Neural progenitor cell (in vitro differentiated cells): ENCODE measurements around the gene SRSF12. TPM values are rescaled to one million over a fixed set of nuclear protein-coding genes. Genes with fewer than 3 reads are reported as not detected.
"Not testable (repeated sequence)": the region's sequence is repeated elsewhere in the genome, so short reads cannot be mapped to it uniquely, and the experiment has no call there.

Experiments
- DNase-seq: peaks from one replicate; pipeline ENCODE4 v3.0.0-alpha.2; 2016; ENCODE audit warnings: low spot score
- H2AFZ ChIP-seq: fragments of 200-600 bp; sonication (generic); replicated peaks from 2 replicates; pipeline ENCODE4 v1.6.1; 2016; ENCODE audit warnings: antibody characterized with exemption
- H3F3A ChIP-seq: fragments of 200-600 bp; sonication (generic); 2 replicates; pipeline ENCODE4 v1.6.1; 2016; ENCODE audit warnings: antibody characterized with exemption, low read depth
- H3K27ac ChIP-seq: fragments of 200-600 bp; sonication (generic); 2 replicates; pipeline ENCODE4 v1.5.1; 2016; ENCODE audit warnings: mild to moderate bottlenecking
- H3K27me3 ChIP-seq: fragments of 200-600 bp; sonication (generic); 2 replicates; pipeline ENCODE4 v1.6.1; 2016; ENCODE audit warnings: mild to moderate bottlenecking, moderate library complexity
- H3K36me3 ChIP-seq: fragments of 200-600 bp; sonication (generic); 2 replicates; pipeline ENCODE4 v1.5.1; 2016
- H3K4me1 ChIP-seq: fragments of 200-600 bp; sonication (generic); 2 replicates; pipeline ENCODE4 v1.6.1; 2016; ENCODE audit warnings: mixed run types
- H3K4me2 ChIP-seq: fragments of 200-600 bp; sonication (generic); 2 replicates; pipeline ENCODE4 v1.6.1; 2016
- H3K4me3 ChIP-seq: fragments of 200-600 bp; sonication (generic); 2 replicates; pipeline ENCODE4 v1.5.1; 2016
- H3K79me2 ChIP-seq: fragments of 200-600 bp; sonication (generic); 2 replicates; pipeline ENCODE4 v1.6.1; 2016; ENCODE audit warnings: low read depth
- H3K9ac ChIP-seq: fragments of 200-600 bp; sonication (generic); 2 replicates; pipeline ENCODE4 v1.6.1; 2016
- H3K9me3 ChIP-seq: fragments of 200-600 bp; sonication (generic); 2 replicates; pipeline ENCODE4 v1.5.1; 2016; ENCODE audit warnings: low read depth
- H4K20me1 ChIP-seq: fragments of 200-600 bp; sonication (generic); 2 replicates; pipeline ENCODE4 v1.6.1; 2016; ENCODE audit warnings: low read depth
- H3K27ac Mint-ChIP-seq: 3 replicates; pipeline ENCODE4 v1.8.0; 2021; ENCODE audit warnings: mixed read lengths
- H3K27me3 Mint-ChIP-seq: 2 replicates; pipeline ENCODE4 v1.8.0; 2022; ENCODE audit warnings: low read depth, mild to moderate bottlenecking, inconsistent platforms, moderate library complexity, mixed read lengths; ENCODE audit not compliant: insufficient read depth
- H3K36me3 Mint-ChIP-seq: 3 replicates; pipeline ENCODE4 v1.8.0; 2021; ENCODE audit warnings: mixed read lengths
- H3K4me1 Mint-ChIP-seq: 3 replicates; pipeline ENCODE4 v1.8.0; 2021; ENCODE audit warnings: mixed read lengths
- H3K4me3 Mint-ChIP-seq: 3 replicates; pipeline ENCODE4 v1.8.0; 2021; ENCODE audit warnings: mild to moderate bottlenecking, moderate library complexity, mixed read lengths
- H3K9me3 Mint-ChIP-seq: 3 replicates; pipeline ENCODE4 v1.8.0; 2020; ENCODE audit warnings: mixed read lengths
- CTCF ChIP-seq: fragments of 200-600 bp; sonication (generic); IDR thresholded peaks from 2 replicates; pipeline ENCODE4 v1.5.1; 2017; ENCODE audit warnings: antibody characterized with exemption, mild to moderate bottlenecking
- EZH2 ChIP-seq: fragments of 200-600 bp; sonication (generic); IDR thresholded peaks from 2 replicates; pipeline ENCODE4 v1.6.1; 2017; ENCODE audit warnings: antibody characterized with exemption, mild to moderate bottlenecking, moderate library complexity
- EZH2phosphoT487 ChIP-seq: fragments of 200-600 bp; sonication (generic); IDR thresholded peaks from 2 replicates; pipeline ENCODE4 v1.6.1; 2017; ENCODE audit warnings: antibody characterized with exemption
- total RNA-seq: library from RNA; depleted of rRNA; stranded (reverse); fragments of >200 nt; gene quantifications from 2 replicates; pipeline ENCODE4 v1.2.3, GENCODE V29; 2015; ENCODE audit warnings: low replicate concordance

The SRSF12 gene
- total RNA-seq, 1 donor from 2014 or later = 23.2 TPM

GRCh38 chr6:89132057-89132456, 14.2 kb upstream of the SRSF12 start:
- Mint-ChIP-seq H3K9me3 (peaks cover 18% of the 10 kb centered on the region), H3K27me3 (peaks cover 2% of the 10 kb centered on the region), H3K27ac (no peak overlapping the region), H3K4me3 (no peak overlapping the region), H3K4me1 (no peaks in the 10 kb centered on the region), H3K36me3 (peaks cover 4% of the 10 kb centered on the region)
- Histone ChIP-seq H3K4me3 (no peak overlapping the region), H4K20me1 (no peaks in the 10 kb centered on the region), H3K4me1 (no peaks in the 10 kb centered on the region), H3K27ac (no peak overlapping the region), H2AFZ (no peak overlapping the region), H3F3A (no peaks in the 10 kb centered on the region), H3K36me3 (no peaks in the 10 kb centered on the region), H3K9me3 (no peaks in the 10 kb centered on the region), H3K4me2 (no peak overlapping the region), H3K79me2 (no peaks in the 10 kb centered on the region), H3K27me3 (no peaks in the 10 kb centered on the region), H3K9ac (no peak overlapping the region)
- DNase-seq = no peak
- no peak for TF ChIP-seq EZH2

- Histone ChIP-seq H3K9me3 (no peaks in the 10 kb centered on the region), H3K9ac (no peak overlapping the region), H3K4me1 (no peaks in the 10 kb centered on the region), H3K79me2 (no peaks in the 10 kb centered on the region), H3K4me2 (no peak overlapping the region), H3F3A (no peaks in the 10 kb centered on the region), H2AFZ (no peak overlapping the region), H3K27ac (no peak overlapping the region), H3K36me3 (no peaks in the 10 kb centered on the region), H4K20me1 (no peaks in the 10 kb centered on the region), H3K4me3 (no peak overlapping the region), H3K27me3 (no peaks in the 10 kb centered on the region)
- Mint-ChIP-seq H3K36me3 (peaks cover 8% of the 10 kb centered on the region), H3K4me3 (no peak overlapping the region), H3K9me3 (peaks cover 22% of the 10 kb centered on the region), H3K27me3 (peaks cover 2% of the 10 kb centered on the region), H3K27ac (no peak overlapping the region), H3K4me1 (no peaks in the 10 kb centered on the region)
- no peak for DNase-seq
- TF ChIP-seq EZH2phosphoT487 (no peak), CTCF (no peak), EZH2 (no peak)
Observed at GRCh38 chr6:89131599-89131998, 13.7 kb upstream of the SRSF12 start.

GRCh38 chr6:89128256-89128671, 10.4 kb upstream of the SRSF12 start:
- not testable (repeated sequence) for H3K27ac Mint-ChIP-seq, H3K4me3 ChIP-seq, H3K36me3 ChIP-seq, H3K4me1 ChIP-seq, H3K79me2 ChIP-seq, H3K36me3 Mint-ChIP-seq, H3K9me3 ChIP-seq, H3K4me1 Mint-ChIP-seq, DNase-seq, H3F3A ChIP-seq, H2AFZ ChIP-seq, H3K4me3 Mint-ChIP-seq, H3K27me3 Mint-ChIP-seq, H3K9ac ChIP-seq, H3K27me3 ChIP-seq, H3K27ac ChIP-seq, H4K20me1 ChIP-seq, H3K4me2 ChIP-seq
- peaks cover 18% of the 10 kb centered on the region for H3K9me3 Mint-ChIP-seq

- Mint-ChIP-seq H3K27me3 (peaks cover 6% of the 10 kb centered on the region), H3K4me3 (no peak overlapping the region), H3K36me3 (peaks cover 6% of the 10 kb centered on the region), H3K27ac (no peak overlapping the region), H3K4me1 (peaks cover 10% of the 10 kb centered on the region), H3K9me3 (peaks cover 8% of the 10 kb centered on the region)
- Histone ChIP-seq H3F3A (no peaks in the 10 kb centered on the region), H3K4me3 (no peak overlapping the region), H3K36me3 (no peaks in the 10 kb centered on the region), H3K79me2 (no peaks in the 10 kb centered on the region), H2AFZ (no peak overlapping the region), H3K4me2 (no peak overlapping the region), H3K27ac (no peak overlapping the region), H3K4me1 (no peaks in the 10 kb centered on the region), H3K9ac (no peak overlapping the region), H3K9me3 (no peaks in the 10 kb centered on the region), H4K20me1 (no peaks in the 10 kb centered on the region), H3K27me3 (peaks cover 12% of the 10 kb centered on the region)
- TF ChIP-seq EZH2 (no peak), EZH2phosphoT487 (no peak), CTCF (peak; percentile 61)
- DNase-seq = peak; percentile 38
Observed at GRCh38 chr6:89122625-89123024, 4.8 kb upstream of the SRSF12 start.
